Mesenchymal stem cell (in vitro differentiated cells and primary cell): ENCODE data around the gene NPFF.
A peak's percentile ranks its signal among the peaks of the same experiment; 100 is the strongest.

ENCODE experiments used
- DNase-seq: peaks from one replicate; pipeline ENCODE4 v3.0.0-alpha.2; 2013
- H2AFZ ChIP-seq: one replicate; pipeline ENCODE4 v1.6.1; 2013; ENCODE audit warnings: low read depth, mild to moderate bottlenecking, control low read depth, inconsistent platforms, low read length, moderate library complexity
- H2AK5ac ChIP-seq: 2 replicates; pipeline ENCODE4 v1.6.1; 2013; ENCODE audit warnings: low read length, moderate library complexity, mild to moderate bottlenecking, inconsistent platforms; ENCODE audit not compliant: severe bottlenecking
- H2BK120ac ChIP-seq: one replicate; pipeline ENCODE4 v1.6.1; 2013; ENCODE audit warnings: low read depth, mild to moderate bottlenecking, inconsistent platforms, low read length, moderate library complexity
- H2BK12ac ChIP-seq, 2 experiments: one replicate each; pipeline ENCODE4 v1.6.1; 2013; ENCODE audit warnings: inconsistent platforms in 2 of 2, low read length in 2 of 2, mild to moderate bottlenecking in 2 of 2, moderate library complexity in 2 of 2, control low read depth in 1 of 2
- H2BK15ac ChIP-seq: one replicate; pipeline ENCODE4 v1.6.1; 2013; ENCODE audit warnings: mild to moderate bottlenecking, low read depth, inconsistent platforms; ENCODE audit not compliant: poor library complexity, severe bottlenecking
- H2BK5ac ChIP-seq: 2 replicates; pipeline ENCODE4 v1.6.1; 2013; ENCODE audit warnings: low read depth, mild to moderate bottlenecking, low read length, control low read depth, inconsistent platforms; ENCODE audit not compliant: poor library complexity, severe bottlenecking
- H3K14ac ChIP-seq, 2 experiments: one replicate each; pipeline ENCODE4 v1.6.1; 2013; ENCODE audit warnings: inconsistent platforms in 2 of 2, low read length in 2 of 2, control low read depth in 1 of 2, mild to moderate bottlenecking in 1 of 2, moderate library complexity in 1 of 2
- H3K18ac ChIP-seq, 2 experiments: one replicate each; pipeline ENCODE4 v1.6.1; 2013; ENCODE audit warnings: inconsistent platforms in 2 of 2, low read length in 2 of 2, control low read depth in 1 of 2, low read depth in 1 of 2, mild to moderate bottlenecking in 1 of 2
- H3K23ac ChIP-seq, 2 experiments: one replicate each; pipeline ENCODE4 v1.6.1; 2013; ENCODE audit warnings: inconsistent platforms in 2 of 2, low read length in 2 of 2, mild to moderate bottlenecking in 2 of 2, moderate library complexity in 2 of 2, control low read depth in 1 of 2
- H3K27ac ChIP-seq: 2 replicates; pipeline ENCODE4 v1.5.1; 2013; ENCODE audit warnings: mild to moderate bottlenecking, moderate library complexity, low read length, control low read depth, inconsistent platforms; ENCODE audit not compliant: poor library complexity, severe bottlenecking
- H3K27me3 ChIP-seq, 2 experiments: 2 replicates each; pipeline versions ENCODE4 v1.6.1 to v1.7.0; 2013; ENCODE audit warnings: low read length in 2 of 2, mild to moderate bottlenecking in 2 of 2, moderate library complexity in 2 of 2, control low read depth in 1 of 2, inconsistent platforms in 1 of 2; ENCODE audit not compliant: control insufficient read depth in 1 of 2, insufficient read depth in 1 of 2
- H3K36me3 ChIP-seq, 2 experiments: 2 replicates each; pipeline versions ENCODE4 v1.6.1 to v1.7.0; 2013; ENCODE audit warnings: low read length in 2 of 2, control low read depth in 1 of 2, inconsistent platforms in 1 of 2, low read depth in 1 of 2, mild to moderate bottlenecking in 1 of 2; ENCODE audit not compliant: insufficient read depth in 2 of 2, control insufficient read depth in 1 of 2
- H3K4ac ChIP-seq, 2 experiments: one replicate each; pipeline ENCODE4 v1.6.1; 2013; ENCODE audit warnings: inconsistent platforms in 2 of 2, low read length in 2 of 2, mild to moderate bottlenecking in 2 of 2, moderate library complexity in 2 of 2, control low read depth in 1 of 2, low read depth in 1 of 2
- H3K4me1 ChIP-seq: 2 replicates; pipeline ENCODE4 v1.6.1; 2013; ENCODE audit warnings: low read depth, low read length, control low read depth; ENCODE audit not compliant: control insufficient read depth, insufficient read depth
- H3K4me2 ChIP-seq: 2 replicates; pipeline ENCODE4 v1.6.1; 2013; ENCODE audit warnings: low read length, mild to moderate bottlenecking, inconsistent platforms; ENCODE audit not compliant: poor library complexity, severe bottlenecking
- H3K4me3 ChIP-seq, 2 experiments: 2 replicates each; pipeline versions ENCODE4 v1.5.1 to v1.7.0; 2013; ENCODE audit warnings: low read length in 2 of 2, mild to moderate bottlenecking in 2 of 2, control low read depth in 1 of 2, low read depth in 1 of 2; ENCODE audit not compliant: insufficient read depth in 1 of 2
- H3K79me1 ChIP-seq: replicated peaks from 2 replicates; pipeline ENCODE4 v1.6.1; 2013; ENCODE audit warnings: mild to moderate bottlenecking, control low read depth, low read length, inconsistent platforms; ENCODE audit not compliant: poor library complexity, severe bottlenecking
- H3K9ac ChIP-seq: 2 replicates; pipeline ENCODE4 v1.7.0; 2013; ENCODE audit warnings: mild to moderate bottlenecking, low read length, moderate library complexity
- H3K9me3 ChIP-seq: 2 replicates; pipeline ENCODE4 v1.7.0; 2013; ENCODE audit warnings: mild to moderate bottlenecking, low read length; ENCODE audit not compliant: control insufficient read depth
- H4K8ac ChIP-seq: one replicate; pipeline ENCODE4 v1.6.1; 2013; ENCODE audit warnings: inconsistent platforms, mild to moderate bottlenecking, low read length, moderate library complexity
- H4K91ac ChIP-seq: one replicate; pipeline ENCODE4 v1.6.1; 2013; ENCODE audit warnings: mild to moderate bottlenecking, low read length, inconsistent platforms
- WGBS: methylation state at CpG from one replicate; pipeline ENCODE4 v1.1.7; 2013; ENCODE audit warnings: mixed read lengths; 5-methylcytosine and 5-hydroxymethylcytosine counted together

NPFF gene

GRCh38 chr12:53538209-53538689, 31.0 kb upstream of the NPFF start:
- Histone ChIP-seq H3K14ac (no peak overlapping the region), H4K8ac (no peak overlapping the region), H3K36me3 (peaks cover 27 to 80% of the 10 kb centered on the region in 2 experiments), H3K27me3 (no peaks in the 10 kb centered on the region), H3K4ac (no peak overlapping the region), H4K91ac (no peak overlapping the region), H3K9me3 (no peaks in the 10 kb centered on the region), H3K4me1 (no peaks in the 10 kb centered on the region), H3K18ac (peak overlapping the region in 1 of 2 experiments; percentile 5), H2BK15ac (no peak overlapping the region), H2BK12ac (no peak overlapping the region), H2BK120ac (no peak overlapping the region), H2AFZ (no peak overlapping the region), H3K4me3 (no peak overlapping the region), H3K4me2 (no peak overlapping the region), H3K23ac (no peak overlapping the region), H2BK5ac (no peak overlapping the region), H3K79me1 (peaks cover 5% of the 10 kb centered on the region), H3K27ac (no peak overlapping the region), H3K9ac (peak overlapping the region; percentile 52), H2AK5ac (no peak overlapping the region)
- 8% methylated on average over 1 of the region's 1 CpG for WGBS
- peak; percentile 83 for DNase-seq

DNA sequence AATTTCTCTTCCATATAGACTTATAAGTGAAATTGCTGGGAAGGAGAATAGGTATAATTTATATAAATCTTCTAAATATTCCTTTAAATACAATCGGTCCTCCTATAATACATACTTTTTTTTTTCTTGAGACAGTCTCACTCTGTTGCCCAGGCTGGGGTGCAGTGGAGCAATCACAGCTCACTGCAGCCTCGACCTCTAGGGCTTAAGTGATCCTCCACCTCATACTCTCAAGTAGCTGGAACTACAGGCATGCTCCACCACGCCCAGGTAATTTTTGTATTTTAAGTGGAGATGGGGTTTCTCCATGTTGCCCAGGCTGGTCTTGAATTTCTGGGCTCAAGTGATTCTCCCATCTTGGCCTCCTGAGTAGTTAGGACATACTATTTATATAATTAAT, 29.7 kb upstream of the NPFF start:
- 100% methylated on average over 1 of the region's 3 CpGs for WGBS
- no peaks in the 10 kb centered on the region for H3K27me3 ChIP-seq

GRCh38 chr12:53533471-53533870, 26.2 kb upstream of the NPFF start:
- Histone ChIP-seq H3K18ac (no peak overlapping the region), H2AFZ (no peak overlapping the region), H3K36me3 (peaks cover 41 to 69% of the 10 kb centered on the region in 2 experiments), H3K4ac (no peak overlapping the region), H2BK12ac (no peak overlapping the region), H3K79me1 (peaks cover 13% of the 10 kb centered on the region), H3K27ac (no peak overlapping the region), H3K4me1 (no peaks in the 10 kb centered on the region), H2BK120ac (no peak overlapping the region), H3K4me3 (no peak overlapping the region), H3K27me3 (no peaks in the 10 kb centered on the region), H3K9me3 (no peaks in the 10 kb centered on the region), H3K14ac (no peak overlapping the region), H4K91ac (no peak overlapping the region), H3K23ac (no peak overlapping the region), H2AK5ac (no peak overlapping the region), H3K9ac (no peak overlapping the region), H2BK5ac (no peak overlapping the region), H4K8ac (no peak overlapping the region), H2BK15ac (no peak overlapping the region), H3K4me2 (no peak overlapping the region)
- DNase-seq: no peak
- 100% methylated on average over 1 of the region's 2 CpGs for WGBS

More for the DNA sequence above, 29.7 kb upstream of the NPFF start:
- H3K18ac ChIP-seq: no peak overlapping the region
- no peak overlapping the region for H2BK5ac ChIP-seq
- no peaks in the 10 kb centered on the region for H3K9me3 ChIP-seq
- peaks cover 35 to 83% of the 10 kb centered on the region in 2 experiments for H3K36me3 ChIP-seq
- H3K23ac ChIP-seq: no peak overlapping the region
- H3K4me2 ChIP-seq: no peak overlapping the region
- H4K91ac ChIP-seq: no peak overlapping the region
- no peak overlapping the region for H3K9ac ChIP-seq
- no peak for DNase-seq
- H3K4ac ChIP-seq: no peak overlapping the region
- H3K79me1 ChIP-seq: peaks cover 8% of the 10 kb centered on the region
- H2AFZ ChIP-seq: no peak overlapping the region
- no peak overlapping the region for H3K27ac ChIP-seq
- H3K4me3 ChIP-seq: no peak overlapping the region
- H2BK12ac ChIP-seq: no peak overlapping the region
- H2BK15ac ChIP-seq: no peak overlapping the region
- H3K4me1 ChIP-seq: no peaks in the 10 kb centered on the region
- no peak overlapping the region for H2BK120ac ChIP-seq
- no peak overlapping the region for H2AK5ac ChIP-seq
- H4K8ac ChIP-seq: no peak overlapping the region
- H3K14ac ChIP-seq: no peak overlapping the region

GRCh38 chr12:53532524-53533445, 25.5 kb upstream of the NPFF start:
- Histone ChIP-seq H2BK12ac (no peak overlapping the region), H2BK15ac (no peak overlapping the region), H3K4me2 (no peak overlapping the region), H3K9ac (no peak overlapping the region), H4K8ac (no peak overlapping the region), H3K36me3 (peaks cover 41 to 71% of the 10 kb centered on the region in 2 experiments), H2AK5ac (no peak overlapping the region), H3K4me1 (no peaks in the 10 kb centered on the region), H3K4ac (no peak overlapping the region), H3K14ac (no peak overlapping the region), H3K27me3 (no peaks in the 10 kb centered on the region), H3K79me1 (peaks cover 13% of the 10 kb centered on the region), H3K27ac (no peak overlapping the region), H3K9me3 (no peaks in the 10 kb centered on the region), H2BK120ac (no peak overlapping the region), H3K23ac (no peak overlapping the region), H2BK5ac (no peak overlapping the region), H4K91ac (no peak overlapping the region), H3K4me3 (no peak overlapping the region), H2AFZ (no peak overlapping the region), H3K18ac (no peak overlapping the region)
- DNase-seq: no peak
- 97% methylated on average over 7 of the region's 7 CpGs for WGBS
